ENCODE data around the gene PRR12. TPM values are rescaled to one million over a fixed set of nuclear protein-coding genes. Genes with fewer than 3 reads are reported as not detected.

PRR12 gene
- total RNA-seq, 1 donor from 2014 or later = 58.5 TPM

GRCh38 chr19:49597703-49597974 lies 6.7 kb downstream of the PRR12 start:
- Mint-ChIP-seq H3K9me3 (no peaks in the 10 kb centered on the region), H3K27me3 (ENCODE audit: low read depth) (no peaks in the 10 kb centered on the region), H3K36me3 (peaks cover 21% of the 10 kb centered on the region), H3K4me3 (no peak overlapping the region), H3K4me1 (peaks cover 14% of the 10 kb centered on the region), H3K27ac (no peak overlapping the region)
- no peak for DNase-seq (ENCODE audit: low spot score in 2 of 2, unreplicated experiment in 2 of 2)
- TF ChIP-seq, protein P1, sequence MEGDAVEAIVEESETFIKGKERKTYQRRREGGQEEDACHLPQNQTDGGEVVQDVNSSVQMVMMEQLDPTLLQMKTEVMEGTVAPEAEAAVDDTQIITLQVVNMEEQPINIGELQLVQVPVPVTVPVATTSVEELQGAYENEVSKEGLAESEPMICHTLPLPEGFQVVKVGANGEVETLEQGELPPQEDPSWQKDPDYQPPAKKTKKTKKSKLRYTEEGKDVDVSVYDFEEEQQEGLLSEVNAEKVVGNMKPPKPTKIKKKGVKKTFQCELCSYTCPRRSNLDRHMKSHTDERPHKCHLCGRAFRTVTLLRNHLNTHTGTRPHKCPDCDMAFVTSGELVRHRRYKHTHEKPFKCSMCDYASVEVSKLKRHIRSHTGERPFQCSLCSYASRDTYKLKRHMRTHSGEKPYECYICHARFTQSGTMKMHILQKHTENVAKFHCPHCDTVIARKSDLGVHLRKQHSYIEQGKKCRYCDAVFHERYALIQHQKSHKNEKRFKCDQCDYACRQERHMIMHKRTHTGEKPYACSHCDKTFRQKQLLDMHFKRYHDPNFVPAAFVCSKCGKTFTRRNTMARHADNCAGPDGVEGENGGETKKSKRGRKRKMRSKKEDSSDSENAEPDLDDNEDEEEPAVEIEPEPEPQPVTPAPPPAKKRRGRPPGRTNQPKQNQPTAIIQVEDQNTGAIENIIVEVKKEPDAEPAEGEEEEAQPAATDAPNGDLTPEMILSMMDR (IDR thresholded peaks at IDR 0.05; ENCODE audit: unreplicated experiment) = no peak

- Mint-ChIP-seq H3K36me3 (peaks cover 29% of the 10 kb centered on the region), H3K4me1 (no peaks in the 10 kb centered on the region), H3K9me3 (no peaks in the 10 kb centered on the region), H3K4me3 (no peak overlapping the region), H3K27me3 (ENCODE audit: low read depth) (no peaks in the 10 kb centered on the region), H3K27ac (no peak overlapping the region)
- TF ChIP-seq, protein P1 (IDR thresholded peaks at IDR 0.05; ENCODE audit: unreplicated experiment) = no peak
- DNase-seq (ENCODE audit: low spot score in 2 of 2, unreplicated experiment in 2 of 2) = no peak
These were observed 8.7 kb downstream of the PRR12 start for GRCh38 chr19:49599378-49600295.

- no peaks in the 10 kb centered on the region for H3K27me3 Mint-ChIP-seq (ENCODE audit: low read depth)
- H3K27ac Mint-ChIP-seq = no peak overlapping the region
- no peak overlapping the region for H3K4me3 Mint-ChIP-seq
- peaks cover 33% of the 10 kb centered on the region for H3K36me3 Mint-ChIP-seq
- no peak for DNase-seq (ENCODE audit: low spot score in 2 of 2, unreplicated experiment in 2 of 2)
- no peaks in the 10 kb centered on the region for H3K4me1 Mint-ChIP-seq
- H3K9me3 Mint-ChIP-seq = no peaks in the 10 kb centered on the region
- TF ChIP-seq, protein P1 (IDR thresholded peaks at IDR 0.05; ENCODE audit: unreplicated experiment) = no peak
These were observed 10.6 kb downstream of the PRR12 start for GRCh38 chr19:49601482-49602038.

- DNase-seq (ENCODE audit: low spot score in 2 of 2, unreplicated experiment in 2 of 2) = no peak
- H3K4me1 Mint-ChIP-seq = no peaks in the 10 kb centered on the region
- no peaks in the 10 kb centered on the region for H3K9me3 Mint-ChIP-seq
- H3K4me3 Mint-ChIP-seq = no peak overlapping the region
- H3K27me3 Mint-ChIP-seq (ENCODE audit: low read depth) = no peaks in the 10 kb centered on the region
- TF ChIP-seq, protein P1 (IDR thresholded peaks at IDR 0.05; ENCODE audit: unreplicated experiment) = no peak
- H3K27ac Mint-ChIP-seq = no peak overlapping the region
- H3K36me3 Mint-ChIP-seq = peaks cover 36% of the 10 kb centered on the region
These were observed 11.8 kb downstream of the PRR12 start for GRCh38 chr19:49602806-49603205.

DNA sequence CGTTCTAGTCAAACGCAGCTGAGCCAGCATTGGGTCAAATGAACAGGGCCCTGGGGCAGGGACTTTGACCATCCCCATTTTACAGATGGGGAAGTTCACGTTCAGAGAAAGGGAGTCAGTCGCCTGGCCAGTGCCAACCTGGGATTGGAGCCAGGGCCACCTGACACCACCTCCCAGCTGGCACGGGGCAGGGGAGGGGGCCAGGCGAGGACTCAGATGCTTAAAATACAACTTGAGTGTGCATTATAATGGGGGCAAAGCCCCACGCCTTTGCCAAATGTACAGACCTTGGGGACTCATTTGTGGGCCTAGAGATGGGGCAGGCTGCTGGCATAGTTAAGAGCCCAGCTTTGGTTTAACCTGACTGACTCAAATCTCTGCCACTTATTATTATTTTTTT lies 14.6 kb downstream of the PRR12 start:
- H3K4me3 Mint-ChIP-seq = no peak overlapping the region
- TF ChIP-seq, protein P1 (IDR thresholded peaks at IDR 0.05; ENCODE audit: unreplicated experiment) = no peak
- H3K27me3 Mint-ChIP-seq (ENCODE audit: low read depth) = no peaks in the 10 kb centered on the region
- H3K27ac Mint-ChIP-seq = no peak overlapping the region
- H3K36me3 Mint-ChIP-seq = peaks cover 30% of the 10 kb centered on the region
- DNase-seq (ENCODE audit: low spot score in 2 of 2, unreplicated experiment in 2 of 2) = no peak
- H3K4me1 Mint-ChIP-seq = no peaks in the 10 kb centered on the region
- H3K9me3 Mint-ChIP-seq = no peaks in the 10 kb centered on the region

Data from mesothelial cell of epicardium (in vitro differentiated cells).